Measurements from ENCODE around the gene ITPKB.
"Not testable (repeated sequence)": the region's sequence is repeated elsewhere in the genome, so short reads cannot be mapped to it uniquely, and the experiment has no call there.

DNA sequence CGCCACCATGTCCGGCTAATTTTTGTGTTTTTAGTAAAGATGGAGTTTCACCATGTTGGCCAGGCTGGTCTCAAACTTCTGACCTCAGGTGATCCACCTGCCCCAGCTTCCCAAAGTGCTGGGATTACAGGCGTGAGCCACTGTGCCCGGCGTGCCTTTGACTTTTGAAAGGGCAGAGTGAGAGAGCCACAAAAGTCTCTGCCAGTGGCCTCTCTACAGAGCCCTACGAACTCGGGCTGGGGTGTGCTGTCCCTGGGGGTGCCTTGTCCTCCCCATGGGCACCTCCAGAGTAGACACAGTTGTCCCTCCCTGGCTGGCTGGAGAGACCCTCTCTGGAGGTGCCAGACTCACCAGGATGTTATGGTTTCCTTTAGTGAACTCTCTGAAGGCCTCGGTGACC is 99.9 kb downstream of the ITPKB start:
- TF ChIP-seq, protein P1, sequence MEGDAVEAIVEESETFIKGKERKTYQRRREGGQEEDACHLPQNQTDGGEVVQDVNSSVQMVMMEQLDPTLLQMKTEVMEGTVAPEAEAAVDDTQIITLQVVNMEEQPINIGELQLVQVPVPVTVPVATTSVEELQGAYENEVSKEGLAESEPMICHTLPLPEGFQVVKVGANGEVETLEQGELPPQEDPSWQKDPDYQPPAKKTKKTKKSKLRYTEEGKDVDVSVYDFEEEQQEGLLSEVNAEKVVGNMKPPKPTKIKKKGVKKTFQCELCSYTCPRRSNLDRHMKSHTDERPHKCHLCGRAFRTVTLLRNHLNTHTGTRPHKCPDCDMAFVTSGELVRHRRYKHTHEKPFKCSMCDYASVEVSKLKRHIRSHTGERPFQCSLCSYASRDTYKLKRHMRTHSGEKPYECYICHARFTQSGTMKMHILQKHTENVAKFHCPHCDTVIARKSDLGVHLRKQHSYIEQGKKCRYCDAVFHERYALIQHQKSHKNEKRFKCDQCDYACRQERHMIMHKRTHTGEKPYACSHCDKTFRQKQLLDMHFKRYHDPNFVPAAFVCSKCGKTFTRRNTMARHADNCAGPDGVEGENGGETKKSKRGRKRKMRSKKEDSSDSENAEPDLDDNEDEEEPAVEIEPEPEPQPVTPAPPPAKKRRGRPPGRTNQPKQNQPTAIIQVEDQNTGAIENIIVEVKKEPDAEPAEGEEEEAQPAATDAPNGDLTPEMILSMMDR (IDR thresholded peaks at IDR 0.05; ENCODE audit: insufficient read depth, low read length) = not testable (repeated sequence)
- TF ChIP-seq, protein P2, sequence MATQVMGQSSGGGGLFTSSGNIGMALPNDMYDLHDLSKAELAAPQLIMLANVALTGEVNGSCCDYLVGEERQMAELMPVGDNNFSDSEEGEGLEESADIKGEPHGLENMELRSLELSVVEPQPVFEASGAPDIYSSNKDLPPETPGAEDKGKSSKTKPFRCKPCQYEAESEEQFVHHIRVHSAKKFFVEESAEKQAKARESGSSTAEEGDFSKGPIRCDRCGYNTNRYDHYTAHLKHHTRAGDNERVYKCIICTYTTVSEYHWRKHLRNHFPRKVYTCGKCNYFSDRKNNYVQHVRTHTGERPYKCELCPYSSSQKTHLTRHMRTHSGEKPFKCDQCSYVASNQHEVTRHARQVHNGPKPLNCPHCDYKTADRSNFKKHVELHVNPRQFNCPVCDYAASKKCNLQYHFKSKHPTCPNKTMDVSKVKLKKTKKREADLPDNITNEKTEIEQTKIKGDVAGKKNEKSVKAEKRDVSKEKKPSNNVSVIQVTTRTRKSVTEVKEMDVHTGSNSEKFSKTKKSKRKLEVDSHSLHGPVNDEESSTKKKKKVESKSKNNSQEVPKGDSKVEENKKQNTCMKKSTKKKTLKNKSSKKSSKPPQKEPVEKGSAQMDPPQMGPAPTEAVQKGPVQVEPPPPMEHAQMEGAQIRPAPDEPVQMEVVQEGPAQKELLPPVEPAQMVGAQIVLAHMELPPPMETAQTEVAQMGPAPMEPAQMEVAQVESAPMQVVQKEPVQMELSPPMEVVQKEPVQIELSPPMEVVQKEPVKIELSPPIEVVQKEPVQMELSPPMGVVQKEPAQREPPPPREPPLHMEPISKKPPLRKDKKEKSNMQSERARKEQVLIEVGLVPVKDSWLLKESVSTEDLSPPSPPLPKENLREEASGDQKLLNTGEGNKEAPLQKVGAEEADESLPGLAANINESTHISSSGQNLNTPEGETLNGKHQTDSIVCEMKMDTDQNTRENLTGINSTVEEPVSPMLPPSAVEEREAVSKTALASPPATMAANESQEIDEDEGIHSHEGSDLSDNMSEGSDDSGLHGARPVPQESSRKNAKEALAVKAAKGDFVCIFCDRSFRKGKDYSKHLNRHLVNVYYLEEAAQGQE (IDR thresholded peaks at IDR 0.05; ENCODE audit: insufficient replicate concordance, low read depth) = not testable (repeated sequence)
